GM12891 (cell line): ENCODE results near the gene DUSP2.

Experiments
- PAX5 ChIP-seq: IDR thresholded peaks from 2 replicates; pipeline ENCODE4 v1.6.1; 2011; ENCODE audit warnings: low read length, moderate library complexity, mild to moderate bottlenecking; ENCODE audit not compliant: insufficient read depth, severe bottlenecking
- POLR2A ChIP-seq: IDR thresholded peaks from 2 replicates; pipeline ENCODE4 v1.6.1; 2011; ENCODE audit warnings: low read depth, low read length, control low read depth
- POLR2AphosphoS5 ChIP-seq: IDR thresholded peaks from 2 replicates; pipeline ENCODE4 v1.6.1; 2011; ENCODE audit warnings: low read depth, low read length, control low read depth
- POU2F2 ChIP-seq: IDR thresholded peaks from 2 replicates; pipeline ENCODE4 v1.6.1; 2011; ENCODE audit warnings: low read depth, mild to moderate bottlenecking, control low read depth, low read length, moderate library complexity
- TAF1 ChIP-seq: IDR thresholded peaks from 2 replicates; pipeline ENCODE4 v1.6.1; 2011; ENCODE audit warnings: low read depth, low read length, control low read depth

DNA sequence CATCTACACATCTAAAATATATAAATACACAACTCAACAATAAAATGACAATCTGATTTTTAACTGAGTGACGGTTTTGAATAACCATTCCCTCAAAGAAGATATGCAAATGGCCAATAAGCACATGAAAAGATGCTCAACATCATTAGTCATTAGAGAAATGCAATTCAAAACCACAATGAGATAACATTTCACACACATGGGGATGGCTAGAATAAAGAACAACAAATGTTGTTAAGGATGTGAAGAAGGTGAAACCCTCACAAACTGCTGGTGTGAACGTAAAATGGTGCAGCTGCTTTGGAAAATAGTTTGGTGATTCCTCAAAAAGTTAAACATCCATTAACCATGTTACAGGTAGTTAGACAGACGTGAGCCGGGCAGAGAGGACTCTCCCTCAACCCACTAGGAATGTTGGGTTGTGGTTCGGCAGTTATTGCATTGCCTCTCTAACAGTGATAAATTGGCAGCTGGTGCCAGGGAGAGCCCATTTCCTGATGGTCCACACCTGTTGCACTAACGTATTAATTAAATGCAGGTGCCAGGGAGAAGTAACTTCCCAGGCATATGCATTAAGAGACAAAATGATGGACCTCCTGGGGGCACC, 22.3 kb upstream of the DUSP2 start:
- TF ChIP-seq POLR2A (no peak), POLR2AphosphoS5 (no peak), POU2F2 (no peak), TAF1 (no peak), PAX5 (no peak)
